GM19397 (cell line): Measurements from ENCODE around the gene OSM.

Experiments
- ATAC-seq: cut with Tn5 transposase; IDR thresholded peaks from one replicate; pipeline ENCODE4 v1.9.1; 2021; ENCODE audit warnings: mild to moderate bottlenecking, moderate library complexity; ENCODE audit not compliant: unreplicated experiment

The OSM gene

GRCh38 chr22:30212996-30213441 is 53.6 kb downstream of the OSM start:
- no peak for ATAC-seq
